Mucosa of rectum (tissue), 2 donors: Measurements from ENCODE around the gene APOB.

ENCODE experiments used
- H3K27ac ChIP-seq, 2 donors: one replicate each; pipeline ENCODE4 v1.7.0; 2013; ENCODE audit warnings: inconsistent platforms in 2 of 2, low read depth in 2 of 2, low read length in 2 of 2
- H3K27me3 ChIP-seq, 2 donors: one replicate each; pipeline ENCODE4 v1.7.0; 2013; ENCODE audit warnings: low read length in 2 of 2; ENCODE audit not compliant: control insufficient read depth in 2 of 2, insufficient read depth in 2 of 2
- H3K36me3 ChIP-seq, 2 donors: one replicate each; pipeline ENCODE4 v1.7.0; 2013; ENCODE audit warnings: low read length in 2 of 2; ENCODE audit not compliant: control insufficient read depth in 2 of 2, insufficient read depth in 2 of 2
- H3K4me1 ChIP-seq, 2 donors: one replicate each; pipeline ENCODE4 v1.7.0; 2013; ENCODE audit warnings: low read length in 2 of 2, mild to moderate bottlenecking in 1 of 2; ENCODE audit not compliant: control insufficient read depth in 2 of 2, insufficient read depth in 2 of 2
- H3K4me3 ChIP-seq, 2 donors: one replicate each; pipeline ENCODE4 v1.7.0; 2013; ENCODE audit warnings: low read length in 2 of 2
- H3K9ac ChIP-seq, 2 donors: one replicate each; pipeline ENCODE4 v1.7.0; 2013; ENCODE audit warnings: low read length in 2 of 2, low read depth in 1 of 2, mild to moderate bottlenecking in 1 of 2
- H3K9me3 ChIP-seq, 2 donors: one replicate each; pipeline ENCODE4 v1.7.0; 2013; ENCODE audit warnings: low read length in 2 of 2; ENCODE audit not compliant: control insufficient read depth in 2 of 2
- donor health status: healthy.
- donor health status: Normal muscosa, but diverticular disease.

Gene APOB

GRCh38 chr2:21015281-21015645, 28.6 kb downstream of the APOB start:
- Histone ChIP-seq H3K4me3 (no peak overlapping the region), H3K27ac (no peak overlapping the region), H3K4me1 (no peaks in the 10 kb centered on the region), H3K36me3 (no peaks in the 10 kb centered on the region), H3K27me3 (no peaks in the 10 kb centered on the region), H3K9ac (no peak overlapping the region), H3K9me3 (no peaks in the 10 kb centered on the region)

DNA sequence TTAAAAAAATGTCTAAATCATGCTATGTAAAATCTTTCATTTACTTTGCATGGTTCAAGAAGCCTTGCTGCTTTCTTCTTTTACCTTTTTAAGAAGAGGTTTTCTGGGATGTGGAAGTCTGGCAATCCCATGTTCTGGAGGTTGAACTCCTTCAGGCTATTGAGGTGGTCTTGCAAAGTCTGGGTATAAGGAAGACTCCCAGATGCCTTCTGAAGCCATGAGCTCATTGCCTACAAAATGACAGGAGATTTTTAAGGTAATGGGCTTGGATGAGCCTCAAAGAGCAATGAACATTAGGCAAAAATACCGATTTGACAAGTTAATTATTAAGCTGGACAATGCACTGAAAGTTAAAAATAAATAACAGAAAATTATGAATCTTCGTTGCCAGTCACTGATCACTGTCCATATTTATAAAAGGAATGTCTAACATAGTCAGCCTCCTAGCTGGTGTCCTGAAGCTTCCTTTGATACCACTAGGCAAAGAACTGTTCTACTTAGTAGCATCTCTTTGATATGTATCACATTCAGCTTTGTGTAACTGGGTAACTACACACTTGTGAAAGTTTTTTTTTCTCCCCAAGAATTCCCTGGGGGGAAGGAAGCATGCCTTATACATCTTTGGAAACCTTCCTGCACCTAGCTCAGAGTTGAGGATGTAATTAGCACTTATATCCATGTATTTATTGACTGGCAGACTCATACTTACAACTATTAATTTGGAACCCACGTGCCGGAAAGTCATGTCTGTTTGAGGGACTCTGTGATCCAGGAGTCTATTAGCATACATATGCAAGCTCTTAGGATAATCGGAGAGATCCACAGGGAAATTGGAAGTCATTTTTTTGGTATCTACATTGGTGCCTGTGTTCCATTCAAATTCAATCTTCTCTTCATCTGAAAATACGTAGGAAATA, 29.3 kb downstream of the APOB start:
- Histone ChIP-seq H3K36me3 (no peaks in the 10 kb centered on the region), H3K9ac (no peak overlapping the region), H3K4me3 (no peak overlapping the region)

GRCh38 chr2:21013043-21013816, 30.6 kb downstream of the APOB start:
- Histone ChIP-seq H3K9me3 (no peaks in the 10 kb centered on the region), H3K27me3 (no peaks in the 10 kb centered on the region), H3K4me3 (no peak overlapping the region), H3K36me3 (no peaks in the 10 kb centered on the region), H3K9ac (no peak overlapping the region), H3K4me1 (no peaks in the 10 kb centered on the region), H3K27ac (no peak overlapping the region)

More for the DNA sequence above, 29.3 kb downstream of the APOB start:
- H3K27me3 ChIP-seq: no peaks in the 10 kb centered on the region
- H3K9me3 ChIP-seq: no peaks in the 10 kb centered on the region
- H3K4me1 ChIP-seq: no peaks in the 10 kb centered on the region
- no peak overlapping the region for H3K27ac ChIP-seq

DNA sequence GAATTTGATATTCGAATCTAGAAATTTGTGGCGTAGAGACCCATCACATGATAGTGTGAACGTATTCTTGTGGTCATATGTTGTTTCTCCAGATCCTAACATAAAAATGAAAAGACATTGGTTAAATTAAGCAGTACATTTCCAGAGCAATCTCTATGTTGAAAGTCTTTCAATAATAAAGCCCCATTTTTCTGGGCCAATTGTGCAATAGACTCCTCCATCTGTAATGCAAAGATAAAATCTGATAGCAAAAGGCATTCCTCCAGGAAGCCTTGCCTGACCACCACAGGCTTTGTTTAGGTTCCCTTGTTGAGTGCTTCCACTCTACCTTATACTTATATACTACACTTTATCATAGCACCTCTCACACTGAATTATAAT, 31.3 kb downstream of the APOB start:
- no peaks in the 10 kb centered on the region for H3K4me1 ChIP-seq
- no peaks in the 10 kb centered on the region for H3K9me3 ChIP-seq
- H3K36me3 ChIP-seq: no peaks in the 10 kb centered on the region
- H3K27me3 ChIP-seq: no peaks in the 10 kb centered on the region
- no peak overlapping the region for H3K9ac ChIP-seq
- H3K27ac ChIP-seq: no peak overlapping the region
- no peak overlapping the region for H3K4me3 ChIP-seq

DNA sequence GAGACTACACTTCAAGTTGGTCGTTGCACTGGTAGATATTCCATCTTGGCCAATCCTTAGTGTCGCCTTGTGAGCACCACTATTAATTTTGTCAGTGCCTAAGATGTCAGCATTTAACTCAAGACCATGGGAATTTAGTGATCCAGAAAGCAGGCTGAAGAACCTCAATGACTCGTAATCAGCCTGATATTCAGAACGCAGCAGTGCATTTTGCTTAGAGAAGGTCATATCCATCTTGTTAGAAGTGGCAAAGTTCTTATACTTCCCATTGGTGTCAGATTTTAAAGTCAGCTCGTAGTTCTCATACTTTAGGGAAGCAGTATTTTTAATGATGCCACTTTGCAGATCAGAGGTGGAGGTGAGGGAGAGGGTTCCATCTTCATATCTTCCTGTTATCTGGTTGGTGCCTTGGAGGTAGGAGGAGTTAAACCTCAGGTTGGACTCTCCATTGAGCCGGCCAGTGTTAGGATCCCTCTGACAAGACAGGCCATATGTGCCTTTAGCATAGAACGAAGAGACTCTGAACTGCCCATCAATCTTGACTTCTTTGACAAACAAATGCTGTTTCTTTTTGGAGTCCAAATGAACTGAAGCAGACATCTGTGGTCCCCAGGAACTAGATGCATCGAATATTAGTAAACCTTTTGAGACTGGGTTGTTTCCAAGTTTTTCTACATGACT, 31.9 kb downstream of the APOB start:
- Histone ChIP-seq H3K9ac (no peak overlapping the region), H3K36me3 (no peaks in the 10 kb centered on the region)

GRCh38 chr2:21011453-21011852, 32.4 kb downstream of the APOB start:
- Histone ChIP-seq H3K27me3 (no peaks in the 10 kb centered on the region), H3K36me3 (no peaks in the 10 kb centered on the region), H3K4me1 (no peaks in the 10 kb centered on the region), H3K9me3 (no peaks in the 10 kb centered on the region), H3K27ac (no peak overlapping the region), H3K9ac (no peak overlapping the region), H3K4me3 (no peak overlapping the region)

More for the DNA sequence above, 31.9 kb downstream of the APOB start:
- no peaks in the 10 kb centered on the region for H3K9me3 ChIP-seq
- H3K27ac ChIP-seq: no peak overlapping the region
- H3K4me3 ChIP-seq: no peak overlapping the region
- no peaks in the 10 kb centered on the region for H3K27me3 ChIP-seq
- no peaks in the 10 kb centered on the region for H3K4me1 ChIP-seq

DNA sequence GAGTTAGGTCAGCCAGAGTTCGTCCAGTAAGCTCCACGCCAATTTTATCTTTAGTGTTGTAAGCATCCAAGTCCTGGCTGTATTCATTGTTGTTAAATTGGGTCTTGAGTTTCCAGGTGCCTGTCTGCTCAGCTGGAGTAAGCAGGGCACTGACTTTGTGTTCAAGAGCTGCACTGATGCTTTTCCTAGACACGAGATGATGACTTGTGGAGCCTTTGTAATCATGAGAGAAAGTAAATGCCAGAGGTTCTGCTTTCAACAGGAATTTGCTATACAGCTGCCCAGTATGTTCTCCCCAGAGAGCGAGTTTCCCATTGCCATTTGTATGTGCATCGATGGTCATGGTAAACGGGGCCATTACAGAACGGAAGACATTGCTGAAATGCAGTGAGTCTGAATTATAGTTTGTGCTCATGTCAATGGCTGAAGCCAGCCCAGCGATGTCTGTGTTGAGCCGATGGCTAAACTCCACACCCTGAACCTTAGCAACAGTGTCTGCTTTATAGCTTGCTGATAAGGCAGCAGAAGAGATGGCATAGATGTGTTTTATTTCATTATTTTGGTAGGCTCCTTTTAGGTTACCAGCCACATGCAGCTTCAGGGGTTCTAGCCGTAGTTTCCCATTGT, 32.9 kb downstream of the APOB start:
- Histone ChIP-seq H3K27me3 (no peaks in the 10 kb centered on the region), H3K9me3 (no peaks in the 10 kb centered on the region), H3K9ac (no peak overlapping the region), H3K4me1 (no peaks in the 10 kb centered on the region), H3K4me3 (no peak overlapping the region), H3K27ac (no peak overlapping the region), H3K36me3 (no peaks in the 10 kb centered on the region)

DNA sequence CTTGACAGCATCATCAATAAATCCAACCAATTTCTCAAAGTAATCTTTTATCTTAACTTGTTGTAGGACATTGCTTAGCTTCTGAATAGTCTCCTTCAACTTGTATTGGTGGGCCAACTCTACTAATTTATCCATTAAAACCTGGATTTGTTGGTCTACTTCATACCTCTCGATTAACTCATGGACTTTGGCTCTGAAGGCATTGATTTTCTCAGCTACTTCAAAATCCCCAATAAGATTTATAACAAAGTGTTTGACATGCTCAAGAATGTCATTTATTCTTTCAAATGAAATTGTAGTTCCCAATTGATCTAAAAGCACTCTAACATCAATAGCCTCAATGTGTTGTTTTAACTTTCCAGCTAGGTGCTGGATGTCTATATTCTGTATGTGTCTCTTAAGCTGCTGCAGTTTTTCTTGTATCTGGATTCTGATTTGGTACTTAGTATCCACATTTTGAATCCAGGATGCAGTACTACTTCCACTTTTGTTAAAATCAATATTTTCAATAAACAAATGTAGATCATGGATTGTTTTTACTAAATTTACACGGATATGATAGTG, 34.1 kb downstream of the APOB start:
- no peak overlapping the region for H3K4me3 ChIP-seq
- H3K9ac ChIP-seq: no peak overlapping the region
- H3K27me3 ChIP-seq: no peaks in the 10 kb centered on the region
- no peaks in the 10 kb centered on the region for H3K4me1 ChIP-seq
- H3K27ac ChIP-seq: no peak overlapping the region
- H3K36me3 ChIP-seq: no peaks in the 10 kb centered on the region
- H3K9me3 ChIP-seq: no peaks in the 10 kb centered on the region

- Histone ChIP-seq H3K4me1 (no peaks in the 10 kb centered on the region), H3K4me3 (no peak overlapping the region), H3K9me3 (no peaks in the 10 kb centered on the region), H3K27ac (no peak overlapping the region), H3K27me3 (no peaks in the 10 kb centered on the region), H3K9ac (no peak overlapping the region), H3K36me3 (no peaks in the 10 kb centered on the region)
Observed at GRCh38 chr2:21008790-21009661, 34.8 kb downstream of the APOB start.
